Activated B cell treated with CpG ODN at 0.5 μM for 24 hours (primary cell): ENCODE measurements around the gene PTCD3. TPM values are rescaled to one million over a fixed set of nuclear protein-coding genes. Genes with fewer than 3 reads are reported as not detected.

ENCODE experiments used
- ATAC-seq: fragments of 200-7000 bp; cut with Tn5 transposase; one replicate; pipeline ENCODE4 v1.10.0; 2021; ENCODE audit warnings: low read depth, mild to moderate bottlenecking, moderate library complexity
- CTCF ChIA-PET: fragments of 350-600 bp; sonication (Branson Sonifier 250); formaldehyde crosslinking; loops from one replicate; lab custom pipeline; 2021; ENCODE audit warnings: antibody characterized with exemption; lab: Charles Lee
- POLR2A ChIA-PET: fragments of 350-600 bp; sonication (Branson Sonifier 250); formaldehyde crosslinking; loops from one replicate; lab custom pipeline; 2021; ENCODE audit warnings: antibody characterized with exemption; lab: Charles Lee
- DNase-seq: peaks from one replicate; pipeline ENCODE4 v3.0.0; 2022
- H3K27ac Mint-ChIP-seq: one replicate; pipeline ENCODE4 v1.8.0; 2020; ENCODE audit warnings: mixed read lengths
- H3K27me3 Mint-ChIP-seq: one replicate; pipeline ENCODE4 v1.8.0; 2021; ENCODE audit warnings: mixed read lengths
- H3K36me3 Mint-ChIP-seq: one replicate; pipeline ENCODE4 v1.8.0; 2021; ENCODE audit warnings: low read depth, mixed read lengths
- H3K4me1 Mint-ChIP-seq: one replicate; pipeline ENCODE4 v1.8.0; 2021; ENCODE audit warnings: mixed read lengths
- H3K4me3 Mint-ChIP-seq: one replicate; pipeline ENCODE4 v1.8.0; 2020; ENCODE audit warnings: mild to moderate bottlenecking, mixed read lengths
- H3K9me3 Mint-ChIP-seq: one replicate; pipeline ENCODE4 v1.8.0; 2020; ENCODE audit warnings: mixed read lengths
- intact Hi-C: fragments of 100-400 bp; cut with micrococcal nuclease; formaldehyde crosslinking; loops from one replicate; pipeline ENCODE4 v1.15.1; 2024
- total RNA-seq: library from RNA; stranded (reverse); gene quantifications from 2 replicates; pipeline ENCODE4 v1.2.3, GENCODE V29; 2022
- TF ChIP-seq, protein P1 (sequence below): fragments of 200-600 bp; IDR thresholded peaks from one replicate; pipeline ENCODE4 v1.8.0; 2022; ENCODE audit warnings: antibody characterized with exemption, mild to moderate bottlenecking

The PTCD3 gene
- total RNA-seq, 1 donor from 2014 or later = 148 TPM

GRCh38 chr2:86170449-86170848, 64.4 kb downstream of the PTCD3 start:
- no peak overlapping the region for H3K27ac Mint-ChIP-seq
- H3K4me3 Mint-ChIP-seq = no peak overlapping the region
- H3K27me3 Mint-ChIP-seq = no peaks in the 10 kb centered on the region
- H3K36me3 Mint-ChIP-seq = peaks cover 73% of the 10 kb centered on the region
- CTCF ChIA-PET = no interaction called here
- no peaks in the 10 kb centered on the region for H3K9me3 Mint-ChIP-seq
- no peak for DNase-seq
- H3K4me1 Mint-ChIP-seq = peaks cover 17% of the 10 kb centered on the region
- ATAC-seq = no peak
- intact Hi-C loops = no loop called here
- POLR2A ChIA-PET = no interaction called here
- TF ChIP-seq, protein P1, sequence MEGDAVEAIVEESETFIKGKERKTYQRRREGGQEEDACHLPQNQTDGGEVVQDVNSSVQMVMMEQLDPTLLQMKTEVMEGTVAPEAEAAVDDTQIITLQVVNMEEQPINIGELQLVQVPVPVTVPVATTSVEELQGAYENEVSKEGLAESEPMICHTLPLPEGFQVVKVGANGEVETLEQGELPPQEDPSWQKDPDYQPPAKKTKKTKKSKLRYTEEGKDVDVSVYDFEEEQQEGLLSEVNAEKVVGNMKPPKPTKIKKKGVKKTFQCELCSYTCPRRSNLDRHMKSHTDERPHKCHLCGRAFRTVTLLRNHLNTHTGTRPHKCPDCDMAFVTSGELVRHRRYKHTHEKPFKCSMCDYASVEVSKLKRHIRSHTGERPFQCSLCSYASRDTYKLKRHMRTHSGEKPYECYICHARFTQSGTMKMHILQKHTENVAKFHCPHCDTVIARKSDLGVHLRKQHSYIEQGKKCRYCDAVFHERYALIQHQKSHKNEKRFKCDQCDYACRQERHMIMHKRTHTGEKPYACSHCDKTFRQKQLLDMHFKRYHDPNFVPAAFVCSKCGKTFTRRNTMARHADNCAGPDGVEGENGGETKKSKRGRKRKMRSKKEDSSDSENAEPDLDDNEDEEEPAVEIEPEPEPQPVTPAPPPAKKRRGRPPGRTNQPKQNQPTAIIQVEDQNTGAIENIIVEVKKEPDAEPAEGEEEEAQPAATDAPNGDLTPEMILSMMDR = no peak

DNA sequence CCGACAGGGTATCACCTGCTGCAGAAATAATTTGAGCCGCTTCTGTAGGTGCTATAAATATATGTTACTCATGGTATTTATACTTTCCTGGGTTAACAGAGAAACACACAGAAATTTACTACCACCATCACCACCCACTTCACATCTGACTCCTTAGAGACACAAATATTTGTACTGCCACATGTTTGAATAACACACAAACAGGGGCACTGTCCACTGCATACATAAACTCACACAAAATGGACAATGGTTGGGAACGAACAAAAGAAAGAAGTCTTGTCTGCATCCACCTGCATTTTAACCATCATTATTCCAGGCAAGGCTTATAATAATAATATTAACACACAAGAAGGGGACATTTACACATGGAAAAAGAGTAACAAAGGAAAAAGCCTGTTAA, 65.3 kb downstream of the PTCD3 start:
- no peak for ATAC-seq
- Mint-ChIP-seq H3K27me3 (no peaks in the 10 kb centered on the region), H3K4me3 (no peak overlapping the region), H3K4me1 (peaks cover 20% of the 10 kb centered on the region), H3K9me3 (no peaks in the 10 kb centered on the region), H3K36me3 (peaks cover 74% of the 10 kb centered on the region), H3K27ac (no peak overlapping the region)
- POLR2A ChIA-PET = no interaction called here
- CTCF ChIA-PET = no interaction called here
- intact Hi-C loops = no loop called here
- TF ChIP-seq, protein P1 = no peak
- DNase-seq = no peak

DNA sequence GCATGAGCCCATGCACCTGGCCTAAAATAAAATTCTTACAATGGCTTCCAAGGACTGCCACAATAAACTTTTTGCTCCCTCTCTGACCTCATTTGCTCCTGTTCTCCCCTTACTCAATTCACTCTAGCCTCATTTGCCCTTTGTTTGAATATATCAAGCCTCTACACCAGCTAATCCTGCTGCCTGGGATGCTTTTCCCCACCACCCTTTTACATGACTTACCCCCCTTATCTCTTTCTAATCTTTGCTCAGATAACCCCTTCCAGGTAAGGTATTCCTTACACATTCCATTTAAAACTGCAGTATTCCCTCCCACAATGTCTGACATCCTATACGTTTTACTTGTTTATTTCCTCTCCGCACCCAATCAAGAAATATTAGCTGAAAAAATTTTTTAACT, 66.6 kb downstream of the PTCD3 start:
- H3K36me3 Mint-ChIP-seq = peaks cover 78% of the 10 kb centered on the region
- DNase-seq = no peak
- H3K27me3 Mint-ChIP-seq = no peaks in the 10 kb centered on the region
- intact Hi-C loops = no loop called here
- no peak overlapping the region for H3K27ac Mint-ChIP-seq
- no peaks in the 10 kb centered on the region for H3K9me3 Mint-ChIP-seq
- CTCF ChIA-PET = no interaction called here
- POLR2A ChIA-PET = no interaction called here
- H3K4me1 Mint-ChIP-seq = peaks cover 20% of the 10 kb centered on the region
- TF ChIP-seq, protein P1 = no peak
- H3K4me3 Mint-ChIP-seq = no peak overlapping the region
- ATAC-seq = no peak

GRCh38 chr2:86174445-86174844, 68.4 kb downstream of the PTCD3 start:
- no peak for DNase-seq
- no peak overlapping the region for H3K4me3 Mint-ChIP-seq
- TF ChIP-seq, protein P1 = no peak
- ChIA-PET POLR2A (no interaction called here), CTCF (no interaction called here)
- peaks cover 20% of the 10 kb centered on the region for H3K4me1 Mint-ChIP-seq
- H3K9me3 Mint-ChIP-seq = no peaks in the 10 kb centered on the region
- peak overlapping the region; percentile 60 for H3K27ac Mint-ChIP-seq
- no peak for ATAC-seq
- intact Hi-C loops = no loop called here
- H3K36me3 Mint-ChIP-seq = peaks cover 77% of the 10 kb centered on the region
- H3K27me3 Mint-ChIP-seq = no peaks in the 10 kb centered on the region

GRCh38 chr2:86175828-86176227, 69.8 kb downstream of the PTCD3 start:
- TF ChIP-seq, protein P1 = no peak
- CTCF ChIA-PET = no interaction called here
- intact Hi-C loops = no loop called here
- Mint-ChIP-seq H3K36me3 (peaks cover 76% of the 10 kb centered on the region), H3K4me3 (no peak overlapping the region), H3K27me3 (no peaks in the 10 kb centered on the region), H3K4me1 (peaks cover 20% of the 10 kb centered on the region), H3K9me3 (no peaks in the 10 kb centered on the region), H3K27ac (no peak overlapping the region)
- no peak for ATAC-seq
- DNase-seq = no peak
- POLR2A ChIA-PET = no interaction called here
